CD8-positive, alpha-beta memory T cell (primary cell): ENCODE measurements around the gene IL4. TPM values are rescaled to one million over a fixed set of nuclear protein-coding genes. Genes with fewer than 3 reads are reported as not detected.

Experiments used
- CTCF ChIA-PET: fragments of 350-600 bp; sonication (Branson Sonifier 250); formaldehyde crosslinking; loops from one replicate; lab custom pipeline; 2021; ENCODE audit warnings: antibody characterized with exemption; lab: Charles Lee
- POLR2A ChIA-PET: fragments of 350-600 bp; sonication (Branson Sonifier 250); formaldehyde crosslinking; loops from one replicate; lab custom pipeline; 2021; ENCODE audit warnings: antibody characterized with exemption; lab: Charles Lee
- DNase-seq, 5 donors: peaks; one replicate each; pipeline versions ENCODE4 v3.0.0 to v3.0.0-alpha.2; 2020 to 2022; ENCODE audit warnings: mixed read lengths in 1 of 5
- H3K27ac ChIP-seq: one replicate; pipeline ENCODE4 v1.7.0; 2013; ENCODE audit warnings: low read depth, mild to moderate bottlenecking, low read length, moderate library complexity
- H3K27me3 ChIP-seq: 2 replicates; pipeline ENCODE4 v1.7.0; 2013; ENCODE audit warnings: low read length, mild to moderate bottlenecking; ENCODE audit not compliant: insufficient read depth, poor library complexity, severe bottlenecking
- H3K36me3 ChIP-seq: 2 replicates; pipeline ENCODE4 v1.7.0; 2013; ENCODE audit warnings: mild to moderate bottlenecking, low read length, moderate library complexity; ENCODE audit not compliant: insufficient read depth
- H3K4me1 ChIP-seq: 2 replicates; pipeline ENCODE4 v1.7.0; 2013; ENCODE audit warnings: mild to moderate bottlenecking, low read length, moderate library complexity; ENCODE audit not compliant: insufficient read depth
- H3K4me3 ChIP-seq: 2 replicates; pipeline ENCODE4 v1.7.0; 2013; ENCODE audit warnings: mild to moderate bottlenecking, low read length
- H3K9me3 ChIP-seq: 2 replicates; pipeline ENCODE4 v1.7.0; 2013; ENCODE audit warnings: mild to moderate bottlenecking, low read length
- H3K27ac Mint-ChIP-seq, 8 donors: one replicate each; pipeline ENCODE4 v1.8.0; 2020 to 2021; ENCODE audit warnings: mixed read lengths in 8 of 8, mild to moderate bottlenecking in 6 of 8, inconsistent platforms in 3 of 8, moderate library complexity in 3 of 8
- H3K27me3 Mint-ChIP-seq, 2 donors: one replicate each; pipeline ENCODE4 v1.8.0; 2020 to 2021; ENCODE audit warnings: mixed read lengths in 2 of 2, mild to moderate bottlenecking in 1 of 2, moderate library complexity in 1 of 2
- H3K36me3 Mint-ChIP-seq, 3 donors: one replicate each; pipeline ENCODE4 v1.8.0; 2020 to 2021; ENCODE audit warnings: mixed read lengths in 3 of 3, inconsistent platforms in 1 of 3, mild to moderate bottlenecking in 1 of 3
- H3K4me1 Mint-ChIP-seq, 3 donors: one replicate each; pipeline ENCODE4 v1.8.0; 2020 to 2021; ENCODE audit warnings: mixed read lengths in 3 of 3, inconsistent platforms in 1 of 3, mild to moderate bottlenecking in 1 of 3
- H3K4me3 Mint-ChIP-seq, 7 donors: one replicate each; pipeline ENCODE4 v1.8.0; 2020 to 2021; ENCODE audit warnings: mixed read lengths in 7 of 7, mild to moderate bottlenecking in 6 of 7, moderate library complexity in 4 of 7, inconsistent platforms in 2 of 7
- H3K9me3 Mint-ChIP-seq, 5 donors: one replicate each; pipeline ENCODE4 v1.8.0; 2020 to 2022; ENCODE audit warnings: mixed read lengths in 5 of 5, mild to moderate bottlenecking in 3 of 5, moderate library complexity in 2 of 5, inconsistent platforms in 1 of 5
- polyA plus RNA-seq: library from polyadenylated mRNA; unstranded; fragments of 300-500 nt; fragmentation: Illumina TruSeq; gene quantifications from one replicate; pipeline ENCODE4 v1.2.3, GENCODE V29; 2021
- total RNA-seq, 2 experiments: library from RNA; stranded (reverse); gene quantifications; one replicate each; pipeline ENCODE4 v1.2.3, GENCODE V29; 2021

Gene IL4
- total and polyA plus RNA-seq, 3 experiments from 2014 or later = 6.4 to 6.8 TPM; not detected in 1

DNA sequence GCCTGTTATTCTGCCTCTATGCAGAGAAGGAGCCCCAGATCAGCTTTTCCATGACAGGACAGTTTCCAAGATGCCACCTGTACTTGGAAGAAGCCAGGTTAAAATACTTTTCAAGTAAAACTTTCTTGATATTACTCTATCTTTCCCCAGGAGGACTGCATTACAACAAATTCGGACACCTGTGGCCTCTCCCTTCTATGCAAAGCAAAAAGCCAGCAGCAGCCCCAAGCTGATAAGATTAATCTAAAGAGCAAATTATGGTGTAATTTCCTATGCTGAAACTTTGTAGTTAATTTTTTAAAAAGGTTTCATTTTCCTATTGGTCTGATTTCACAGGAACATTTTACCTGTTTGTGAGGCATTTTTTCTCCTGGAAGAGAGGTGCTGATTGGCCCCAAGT is 301 bp upstream of the IL4 start:
- Histone ChIP-seq H3K4me1 (peaks cover 9% of the 10 kb centered on the region), H3K9me3 (no peaks in the 10 kb centered on the region), H3K27ac (no peak overlapping the region), H3K36me3 (no peaks in the 10 kb centered on the region), H3K27me3 (no peaks in the 10 kb centered on the region), H3K4me3 (no peak overlapping the region)
- Mint-ChIP-seq H3K9me3 (no peaks in the 10 kb centered on the region), H3K36me3 (no peaks in the 10 kb centered on the region), H3K4me3 (no peak overlapping the region), H3K27ac (peak overlapping the region in 2 of 8 donors; percentile 9 to 86), H3K4me1 (peaks cover 18 to 37% (median 36%) of the 10 kb centered on the region in 3 donors), H3K27me3 (peaks cover 4 to 5% of the 10 kb centered on the region in 2 donors)
- ChIA-PET CTCF (no interaction called here), POLR2A (no interaction called here)
- no peak for DNase-seq

DNA sequence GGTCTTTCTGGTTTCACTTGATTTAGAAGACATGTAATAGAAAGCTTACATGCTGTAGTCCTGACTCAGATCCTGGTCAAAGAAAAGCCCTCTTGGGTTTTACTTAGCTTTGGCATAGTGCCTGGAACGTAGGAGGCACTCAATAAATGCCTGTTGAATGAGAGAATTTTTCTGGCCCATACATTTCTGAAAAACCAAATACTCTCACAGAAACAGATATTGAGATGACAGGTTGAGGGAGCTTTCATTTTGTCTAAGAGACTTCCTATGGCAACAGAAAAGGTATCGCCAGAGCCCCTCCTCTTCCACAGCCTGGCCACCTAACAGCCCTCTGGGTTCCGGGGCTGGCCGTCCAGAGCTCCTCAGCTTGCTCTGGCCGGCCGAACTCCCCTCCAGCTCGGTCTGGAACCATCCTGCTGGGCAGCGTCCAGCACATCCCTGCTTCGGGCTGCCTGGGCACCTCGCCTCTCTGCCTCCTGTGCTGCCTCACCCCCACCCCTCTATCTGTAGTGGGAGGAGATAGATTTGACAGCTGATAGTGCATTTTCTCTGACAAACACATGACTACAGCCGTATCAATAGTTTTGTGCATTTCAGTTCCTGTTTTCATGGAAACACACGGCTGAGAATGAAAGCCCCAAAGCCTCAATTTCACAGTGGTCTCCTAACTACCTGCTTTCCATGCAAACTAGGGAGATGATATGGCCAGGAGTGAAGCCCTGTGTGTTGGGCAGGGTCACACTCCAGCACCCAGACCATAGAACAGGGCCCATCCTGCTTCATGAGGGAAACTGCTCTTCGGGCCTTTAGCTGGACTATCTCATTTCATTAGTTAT is 1.1 kb downstream of the IL4 start:
- Histone ChIP-seq H3K4me3 (no peak overlapping the region), H3K36me3 (no peaks in the 10 kb centered on the region), H3K27me3 (no peaks in the 10 kb centered on the region), H3K9me3 (no peaks in the 10 kb centered on the region), H3K27ac (peak overlapping the region; percentile 28), H3K4me1 (peaks cover 9% of the 10 kb centered on the region)
- CTCF ChIA-PET = no interaction called here
- H3K36me3 Mint-ChIP-seq = no peaks in the 10 kb centered on the region
- DNase-seq = no peak
- H3K27ac Mint-ChIP-seq = peak overlapping the region in 7 of 8 donors; percentile 27 to 97 (median 78)
- no peaks in the 10 kb centered on the region for H3K9me3 Mint-ChIP-seq
- POLR2A ChIA-PET = no interaction called here
- peak overlapping the region; percentile 46 to 88 (median 59) for H3K4me3 Mint-ChIP-seq
- peaks cover 18 to 37% (median 36%) of the 10 kb centered on the region in 3 donors for H3K4me1 Mint-ChIP-seq
- peaks cover 0 to 5% of the 10 kb centered on the region in 2 donors for H3K27me3 Mint-ChIP-seq

GRCh38 chr5:132675936-132676689 is 2.3 kb downstream of the IL4 start:
- H3K4me3 Mint-ChIP-seq = peak overlapping the region in 3 of 7 donors; percentile 10 to 62 (median 20)

GRCh38 chr5:132677191-132677590 is 3.4 kb downstream of the IL4 start:
- Mint-ChIP-seq H3K27ac (peak overlapping the region in 2 of 8 donors; percentile 28 to 64), H3K27me3 (peaks cover 0 to 1% of the 10 kb centered on the region in 2 donors), H3K9me3 (no peaks in the 10 kb centered on the region), H3K36me3 (peaks cover 0 to 2% (median 0%) of the 10 kb centered on the region in 3 donors), H3K4me1 (peaks cover 18 to 37% (median 36%) of the 10 kb centered on the region in 3 donors), H3K4me3 (no peak overlapping the region)
- DNase-seq = no peak
- H3K36me3 ChIP-seq = no peaks in the 10 kb centered on the region
- H3K4me3 ChIP-seq = no peak overlapping the region
- no peaks in the 10 kb centered on the region for H3K27me3 ChIP-seq
- ChIA-PET CTCF (no interaction called here), POLR2A (no interaction called here)
- peaks cover 9% of the 10 kb centered on the region for H3K4me1 ChIP-seq
- H3K27ac ChIP-seq = no peak overlapping the region
- no peaks in the 10 kb centered on the region for H3K9me3 ChIP-seq

More at GRCh38 chr5:132675936-132676689, 2.3 kb downstream of the IL4 start:
- no peaks in the 10 kb centered on the region for H3K9me3 ChIP-seq
- H3K36me3 Mint-ChIP-seq = no peaks in the 10 kb centered on the region
- H3K27ac Mint-ChIP-seq = peak overlapping the region in 7 of 8 donors; percentile 28 to 97 (median 59)
- peaks cover 9% of the 10 kb centered on the region for H3K4me1 ChIP-seq
- H3K36me3 ChIP-seq = no peaks in the 10 kb centered on the region
- H3K27me3 Mint-ChIP-seq = peaks cover 0 to 3% of the 10 kb centered on the region in 2 donors
- no peak overlapping the region for H3K27ac ChIP-seq
- no peak for DNase-seq
- peaks cover 18 to 37% (median 36%) of the 10 kb centered on the region in 3 donors for H3K4me1 Mint-ChIP-seq
- CTCF ChIA-PET = no interaction called here
- no peaks in the 10 kb centered on the region for H3K9me3 Mint-ChIP-seq
- no peak overlapping the region for H3K4me3 ChIP-seq
- POLR2A ChIA-PET = no interaction called here
- no peaks in the 10 kb centered on the region for H3K27me3 ChIP-seq

DNA sequence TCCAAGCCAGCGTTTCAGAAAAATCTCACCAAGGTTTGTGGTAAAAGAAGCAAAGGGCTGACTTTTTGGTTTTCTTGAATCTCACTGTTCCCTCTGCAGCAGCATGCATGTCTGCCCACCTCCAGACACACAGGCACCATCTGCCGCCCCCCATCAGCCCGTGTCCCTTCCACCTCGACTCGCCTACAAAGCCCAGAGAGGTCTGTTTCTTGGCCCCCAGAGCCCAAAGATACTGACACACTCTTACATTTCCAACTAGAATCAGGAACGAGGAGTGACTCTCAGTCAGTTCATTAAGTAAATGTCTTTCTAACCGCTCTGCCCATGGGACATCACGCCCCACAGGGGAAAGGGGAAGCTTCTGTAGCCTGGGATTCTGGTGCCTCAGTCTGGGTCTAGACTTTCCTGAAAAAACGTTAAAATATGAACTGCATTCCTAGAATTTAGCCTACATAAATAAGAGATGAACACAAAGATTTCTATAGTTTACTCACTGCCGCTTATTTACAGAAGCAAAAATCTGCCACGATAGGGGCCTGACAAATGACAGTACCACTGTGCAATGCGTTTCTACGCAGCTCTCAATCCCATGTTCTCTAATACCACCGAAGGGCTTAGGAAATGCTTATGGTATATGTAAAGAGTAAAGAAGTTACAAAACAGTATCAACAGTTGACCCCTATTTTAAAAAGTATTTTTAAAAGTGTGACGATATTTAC is 4.1 kb downstream of the IL4 start:
- Mint-ChIP-seq H3K36me3 (peaks cover 0 to 2% (median 0%) of the 10 kb centered on the region in 3 donors), H3K9me3 (no peaks in the 10 kb centered on the region), H3K27me3 (peaks cover 0 to under 1% of the 10 kb centered on the region in 2 donors), H3K27ac (peak overlapping the region in 2 of 8 donors; percentile 23 to 64), H3K4me3 (no peak overlapping the region), H3K4me1 (peaks cover 18 to 37% (median 36%) of the 10 kb centered on the region in 3 donors)
- H3K27ac ChIP-seq = no peak overlapping the region
- H3K4me3 ChIP-seq = no peak overlapping the region
- CTCF ChIA-PET = no interaction called here
- no peaks in the 10 kb centered on the region for H3K36me3 ChIP-seq
- H3K4me1 ChIP-seq = peaks cover 9% of the 10 kb centered on the region
- no peaks in the 10 kb centered on the region for H3K9me3 ChIP-seq
- POLR2A ChIA-PET = no interaction called here
- no peaks in the 10 kb centered on the region for H3K27me3 ChIP-seq
- no peak for DNase-seq

DNA sequence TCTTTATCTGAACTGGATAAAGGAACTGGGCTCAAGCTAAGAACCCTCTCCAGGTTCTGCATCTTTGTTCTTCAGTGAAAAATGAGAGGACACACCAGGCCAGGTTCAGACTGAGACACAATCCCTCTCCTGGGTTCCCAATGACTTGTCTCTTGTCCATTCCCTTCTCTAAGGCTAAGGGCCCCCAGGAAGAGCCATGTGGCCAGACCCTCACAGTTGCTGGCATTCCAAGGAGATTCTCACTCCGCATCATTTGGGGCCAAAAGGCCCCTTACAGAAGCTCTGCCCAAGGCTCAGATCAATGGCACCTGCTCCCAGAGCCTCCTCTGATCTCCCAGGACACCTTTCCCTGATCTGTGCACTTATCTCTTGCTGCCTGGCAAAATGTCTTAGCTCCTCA is 4.9 kb downstream of the IL4 start:
- no peak overlapping the region for H3K27ac ChIP-seq
- H3K27me3 ChIP-seq = no peaks in the 10 kb centered on the region
- no peaks in the 10 kb centered on the region for H3K9me3 Mint-ChIP-seq
- no peak for DNase-seq
- H3K27me3 Mint-ChIP-seq = no peaks in the 10 kb centered on the region
- peaks cover 9% of the 10 kb centered on the region for H3K4me1 ChIP-seq
- H3K4me3 Mint-ChIP-seq = no peak overlapping the region
- ChIA-PET CTCF (no interaction called here), POLR2A (no interaction called here)
- H3K27ac Mint-ChIP-seq = no peak overlapping the region
- no peaks in the 10 kb centered on the region for H3K36me3 ChIP-seq
- H3K4me3 ChIP-seq = no peak overlapping the region
- H3K4me1 Mint-ChIP-seq = peaks cover 18 to 31% (median 30%) of the 10 kb centered on the region in 3 donors
- no peaks in the 10 kb centered on the region for H3K9me3 ChIP-seq
- H3K36me3 Mint-ChIP-seq = peaks cover 0 to 2% (median 0%) of the 10 kb centered on the region in 3 donors

DNA sequence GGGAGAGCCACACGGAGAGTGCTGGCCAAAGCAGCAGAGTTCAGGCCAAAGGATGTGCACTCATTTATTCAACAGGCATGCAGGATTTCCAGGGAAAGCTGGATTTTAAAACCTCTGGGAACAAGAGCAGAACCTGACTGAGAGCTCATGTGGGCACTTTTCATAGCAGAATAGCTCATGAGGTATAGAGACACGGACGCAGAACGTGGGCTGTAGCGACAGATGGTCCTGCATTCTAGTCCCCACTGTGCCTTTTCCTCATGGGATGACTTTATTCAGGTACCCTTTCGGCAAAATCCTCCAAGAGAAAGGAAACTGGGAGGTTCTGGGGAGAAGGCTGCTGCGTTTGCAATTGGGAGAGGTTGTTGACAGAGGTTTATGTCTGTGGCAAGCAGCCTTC is 5.4 kb downstream of the IL4 start:
- H3K27ac Mint-ChIP-seq = peak overlapping the region in 1 of 8 donors; percentile 38
- Histone ChIP-seq H3K9me3 (no peaks in the 10 kb centered on the region), H3K4me3 (no peak overlapping the region), H3K4me1 (peaks cover 9% of the 10 kb centered on the region), H3K27ac (no peak overlapping the region), H3K27me3 (no peaks in the 10 kb centered on the region), H3K36me3 (no peaks in the 10 kb centered on the region)
- CTCF ChIA-PET = no interaction called here
- POLR2A ChIA-PET = no interaction called here
- peaks cover 0 to 2% (median 0%) of the 10 kb centered on the region in 3 donors for H3K36me3 Mint-ChIP-seq
- no peak for DNase-seq
- no peaks in the 10 kb centered on the region for H3K9me3 Mint-ChIP-seq
- H3K4me1 Mint-ChIP-seq = peaks cover 15 to 27% (median 27%) of the 10 kb centered on the region in 3 donors
- H3K4me3 Mint-ChIP-seq = no peak overlapping the region
- no peaks in the 10 kb centered on the region for H3K27me3 Mint-ChIP-seq
